GM04504 (cell line): ENCODE data around the gene YEATS2.
"Not testable (repeated sequence)": the region's sequence is repeated elsewhere in the genome, so short reads cannot be mapped to it uniquely, and the experiment has no call there.

Experiments used
- DNase-seq: peaks from one replicate; pipeline ENCODE4 v3.0.0-alpha.2; 2012; ENCODE audit warnings: low read depth

Gene YEATS2

GRCh38 chr3:183697610-183698317, at the start of gene YEATS2:
TSS of gene YEATS2 (plus strand) at chr3:183697797. CDS start at chr3:183715163, 17,366 bp downstream.
- peak; percentile 28 for DNase-seq

GRCh38 chr3:183650554-183650953, 47.0 kb upstream of the YEATS2 start:
- DNase-seq, result no peak

- DNase-seq, result no peak
Observed at GRCh38 chr3:183653209-183654064, 44.2 kb upstream of the YEATS2 start.

GRCh38 chr3:183654727-183655126, 42.9 kb upstream of the YEATS2 start:
- DNase-seq, result no peak

- no peak for DNase-seq
Observed at GRCh38 chr3:183662099-183662498, 35.5 kb upstream of the YEATS2 start.

- DNase-seq, result peak; percentile 72
Observed at GRCh38 chr3:183664913-183665381, 32.6 kb upstream of the YEATS2 start.

- DNase-seq, result no peak
Observed at GRCh38 chr3:183680061-183680460, 17.5 kb upstream of the YEATS2 start.

- DNase-seq, result no peak
Observed at GRCh38 chr3:183687705-183688104, 9.9 kb upstream of the YEATS2 start.

GRCh38 chr3:183688874-183689273, 8.7 kb upstream of the YEATS2 start:
- no peak for DNase-seq

- not testable (repeated sequence) for DNase-seq
Observed at GRCh38 chr3:183689621-183690020, 8.0 kb upstream of the YEATS2 start.

- no peak for DNase-seq
Observed at GRCh38 chr3:183690402-183690995, 7.1 kb upstream of the YEATS2 start.

- no peak for DNase-seq
Observed at GRCh38 chr3:183692436-183692835, 5.2 kb upstream of the YEATS2 start.

- DNase-seq, result no peak
Observed at GRCh38 chr3:183695569-183696364, 1.8 kb upstream of the YEATS2 start.

GRCh38 chr3:183697123-183697609, 431 bp upstream of the YEATS2 start:
- DNase-seq, result no peak

GRCh38 chr3:183698318-183698751, 738 bp downstream of the YEATS2 start:
- DNase-seq, result no peak

- no peak for DNase-seq
Observed at GRCh38 chr3:183698756-183699155, 1.2 kb downstream of the YEATS2 start.

GRCh38 chr3:183699238-183699947, 1.8 kb downstream of the YEATS2 start:
- DNase-seq, result no peak

GRCh38 chr3:183701744-183702143, 4.1 kb downstream of the YEATS2 start:
- DNase-seq, result no peak

GRCh38 chr3:183703892-183704291, 6.3 kb downstream of the YEATS2 start:
- DNase-seq, result not testable (repeated sequence)

GRCh38 chr3:183710231-183710630, 12.6 kb downstream of the YEATS2 start:
- no peak for DNase-seq

- no peak for DNase-seq
Observed at GRCh38 chr3:183711516-183711915, 13.9 kb downstream of the YEATS2 start.
